Neural cell (in vitro differentiated cells): ENCODE data around the gene TTC13. TPM values are rescaled to one million over a fixed set of nuclear protein-coding genes. Genes with fewer than 3 reads are reported as not detected.

Experiments
- H2AFZ ChIP-seq: fragments of 200-600, 300-800 bp; sonication (generic), shearing (Covaris generic); 2 replicates; pipeline ENCODE4 v1.6.0; 2014; ENCODE audit warnings: low read depth, mild to moderate bottlenecking, antibody characterized with exemption, low read length, moderate library complexity
- H3F3A ChIP-seq: fragments of 200-600 bp; shearing (Covaris generic); 2 replicates; pipeline ENCODE4 v1.6.1; 2016; ENCODE audit warnings: mild to moderate bottlenecking, moderate library complexity, mixed read lengths, antibody characterized with exemption, low read length; ENCODE audit not compliant: insufficient read depth, poor library complexity, severe bottlenecking
- H3K27ac ChIP-seq: fragments of 200-600, 300-800 bp; sonication (generic), shearing (Covaris generic); 2 replicates; pipeline ENCODE4 v1.5.1; 2014; ENCODE audit warnings: mild to moderate bottlenecking, low read length, moderate library complexity
- H3K27me3 ChIP-seq: fragments of 300-800, 200-600 bp; sonication (generic), shearing (Covaris generic); 2 replicates; pipeline ENCODE4 v1.6.0; 2014; ENCODE audit warnings: mild to moderate bottlenecking, low read depth, low read length, moderate library complexity; ENCODE audit not compliant: insufficient read depth
- H3K36me3 ChIP-seq: fragments of 300-800, 200-600 bp; sonication (generic), shearing (Covaris generic); 2 replicates; pipeline ENCODE4 v1.5.1; 2014; ENCODE audit warnings: mild to moderate bottlenecking, antibody characterized with exemption, low read length, moderate library complexity; ENCODE audit not compliant: insufficient read depth
- H3K4me2 ChIP-seq: fragments of 300-800, 200-600 bp; sonication (generic), shearing (Covaris generic); 2 replicates; pipeline ENCODE4 v1.6.0; 2014; ENCODE audit warnings: mild to moderate bottlenecking, low read length
- H3K4me3 ChIP-seq: fragments of 300-800, 200-600 bp; sonication (generic), shearing (Covaris generic); 2 replicates; pipeline ENCODE4 v1.5.1; 2014; ENCODE audit warnings: mild to moderate bottlenecking, low read length, moderate library complexity
- H3K79me2 ChIP-seq: fragments of 200-600 bp; shearing (Covaris generic); replicated peaks from 2 replicates; pipeline ENCODE4 v1.6.0; 2014; ENCODE audit warnings: mild to moderate bottlenecking, low read length, moderate library complexity; ENCODE audit not compliant: insufficient read depth
- H3K9ac ChIP-seq: fragments of 300-800, 200-600 bp; sonication (generic), shearing (Covaris generic); 2 replicates; pipeline ENCODE4 v1.6.1; 2016; ENCODE audit warnings: mild to moderate bottlenecking, low read length, mixed read lengths
- H3K9me2 ChIP-seq: fragments of 200-600 bp; shearing (Covaris generic); 2 replicates; pipeline ENCODE4 v1.6.1; 2016; ENCODE audit warnings: mild to moderate bottlenecking, low read length, mixed read lengths; ENCODE audit not compliant: insufficient read depth
- H3K9me3 ChIP-seq: fragments of 200-600, 300-800 bp; sonication (generic), shearing (Covaris generic); 2 replicates; pipeline ENCODE4 v1.6.1; 2016; ENCODE audit warnings: mild to moderate bottlenecking, mixed run types, low read length, moderate library complexity, mixed read lengths
- H4K20me1 ChIP-seq: fragments of 200-600 bp; shearing (Covaris generic); 2 replicates; pipeline ENCODE4 v1.6.1; 2016; ENCODE audit warnings: mild to moderate bottlenecking, mixed run types; ENCODE audit not compliant: insufficient read depth
- EZH2 ChIP-seq: fragments of 200-600, 300-800 bp; shearing (Covaris generic), sonication (generic); IDR thresholded peaks from 2 replicates; pipeline ENCODE4 v1.6.1; 2014; ENCODE audit warnings: antibody characterized with exemption, low read length, borderline replicate concordance, mild to moderate bottlenecking; ENCODE audit not compliant: insufficient read depth, poor library complexity, severe bottlenecking
- MXI1 ChIP-seq: fragments of 450-650 bp; conservative IDR thresholded peaks from 2 replicates; pipeline ENCODE4 v1.6.1; 2014; ENCODE audit warnings: antibody characterized with exemption, mild to moderate bottlenecking; ENCODE audit not compliant: poor library complexity, severe bottlenecking
- POLR2AphosphoS5 ChIP-seq: IDR thresholded peaks from 2 replicates; pipeline ENCODE4 v1.6.1; 2012
- RAD21 ChIP-seq: fragments of 450-650 bp; conservative IDR thresholded peaks from 2 replicates; pipeline ENCODE4 v1.6.1; 2014; ENCODE audit warnings: antibody characterized with exemption, mild to moderate bottlenecking, moderate library complexity
- SMC3 ChIP-seq: fragments of 450-650 bp; conservative IDR thresholded peaks from 2 replicates; pipeline ENCODE4 v1.6.1; 2014; ENCODE audit warnings: antibody characterized with exemption, mild to moderate bottlenecking, moderate library complexity; ENCODE audit not compliant: poor library complexity
- TAF1 ChIP-seq: IDR thresholded peaks from 2 replicates; pipeline ENCODE4 v1.6.1; 2012; ENCODE audit warnings: low read depth
- polyA plus RNA-seq: library from polyadenylated mRNA; depleted of rRNA; stranded (reverse); fragments of >200 nt; gene quantifications from 2 replicates; pipeline ENCODE4 v1.2.3, GENCODE V29; 2014
- TF ChIP-seq, protein P1 (sequence below): fragments of 450-650 bp; IDR thresholded peaks from 2 replicates; pipeline ENCODE4 v1.5.1; 2014; ENCODE audit warnings: antibody characterized with exemption, mild to moderate bottlenecking, moderate library complexity; ENCODE audit not compliant: poor library complexity, severe bottlenecking
- TF ChIP-seq, protein P2 (sequence below): IDR thresholded peaks from 2 replicates; pipeline ENCODE4 v1.6.1; 2012; ENCODE audit warnings: borderline replicate concordance

The TTC13 gene
- polyA plus RNA-seq, 1 donor from 2014 or later, result 33.8 TPM

GRCh38 chr1:230909974-230910754 is 68.5 kb downstream of the TTC13 start:
- H3K27me3 ChIP-seq, result no peaks in the 10 kb centered on the region
- peaks cover 5% of the 10 kb centered on the region for H3K36me3 ChIP-seq
- H4K20me1 ChIP-seq, result no peaks in the 10 kb centered on the region
- no peak overlapping the region for H3K4me3 ChIP-seq
- TF ChIP-seq TAF1 (no peak), MXI1 (no peak), SMC3 (no peak)
- TF ChIP-seq, protein P1, sequence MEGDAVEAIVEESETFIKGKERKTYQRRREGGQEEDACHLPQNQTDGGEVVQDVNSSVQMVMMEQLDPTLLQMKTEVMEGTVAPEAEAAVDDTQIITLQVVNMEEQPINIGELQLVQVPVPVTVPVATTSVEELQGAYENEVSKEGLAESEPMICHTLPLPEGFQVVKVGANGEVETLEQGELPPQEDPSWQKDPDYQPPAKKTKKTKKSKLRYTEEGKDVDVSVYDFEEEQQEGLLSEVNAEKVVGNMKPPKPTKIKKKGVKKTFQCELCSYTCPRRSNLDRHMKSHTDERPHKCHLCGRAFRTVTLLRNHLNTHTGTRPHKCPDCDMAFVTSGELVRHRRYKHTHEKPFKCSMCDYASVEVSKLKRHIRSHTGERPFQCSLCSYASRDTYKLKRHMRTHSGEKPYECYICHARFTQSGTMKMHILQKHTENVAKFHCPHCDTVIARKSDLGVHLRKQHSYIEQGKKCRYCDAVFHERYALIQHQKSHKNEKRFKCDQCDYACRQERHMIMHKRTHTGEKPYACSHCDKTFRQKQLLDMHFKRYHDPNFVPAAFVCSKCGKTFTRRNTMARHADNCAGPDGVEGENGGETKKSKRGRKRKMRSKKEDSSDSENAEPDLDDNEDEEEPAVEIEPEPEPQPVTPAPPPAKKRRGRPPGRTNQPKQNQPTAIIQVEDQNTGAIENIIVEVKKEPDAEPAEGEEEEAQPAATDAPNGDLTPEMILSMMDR, result no peak
- H3K79me2 ChIP-seq, result no peaks in the 10 kb centered on the region
- H3K9me2 ChIP-seq, result no peaks in the 10 kb centered on the region
- H3K9ac ChIP-seq, result no peak overlapping the region
- H3K4me2 ChIP-seq, result no peak overlapping the region
- H3K9me3 ChIP-seq, result no peaks in the 10 kb centered on the region
- no peaks in the 10 kb centered on the region for H3F3A ChIP-seq
- H3K27ac ChIP-seq, result no peak overlapping the region
- no peak overlapping the region for H2AFZ ChIP-seq

- Histone ChIP-seq H3K27me3 (no peaks in the 10 kb centered on the region), H2AFZ (no peak overlapping the region), H3K9me2 (no peaks in the 10 kb centered on the region), H4K20me1 (no peaks in the 10 kb centered on the region), H3K9ac (no peak overlapping the region), H3F3A (no peaks in the 10 kb centered on the region), H3K4me3 (no peak overlapping the region), H3K27ac (no peak overlapping the region), H3K4me2 (no peak overlapping the region), H3K9me3 (no peaks in the 10 kb centered on the region), H3K36me3 (peaks cover 5% of the 10 kb centered on the region), H3K79me2 (no peaks in the 10 kb centered on the region)
- TF ChIP-seq SMC3, result no peak
- no peak for TF ChIP-seq TAF1
- TF ChIP-seq EZH2, result no peak
- TF ChIP-seq MXI1, result no peak
- TF ChIP-seq, protein P2, sequence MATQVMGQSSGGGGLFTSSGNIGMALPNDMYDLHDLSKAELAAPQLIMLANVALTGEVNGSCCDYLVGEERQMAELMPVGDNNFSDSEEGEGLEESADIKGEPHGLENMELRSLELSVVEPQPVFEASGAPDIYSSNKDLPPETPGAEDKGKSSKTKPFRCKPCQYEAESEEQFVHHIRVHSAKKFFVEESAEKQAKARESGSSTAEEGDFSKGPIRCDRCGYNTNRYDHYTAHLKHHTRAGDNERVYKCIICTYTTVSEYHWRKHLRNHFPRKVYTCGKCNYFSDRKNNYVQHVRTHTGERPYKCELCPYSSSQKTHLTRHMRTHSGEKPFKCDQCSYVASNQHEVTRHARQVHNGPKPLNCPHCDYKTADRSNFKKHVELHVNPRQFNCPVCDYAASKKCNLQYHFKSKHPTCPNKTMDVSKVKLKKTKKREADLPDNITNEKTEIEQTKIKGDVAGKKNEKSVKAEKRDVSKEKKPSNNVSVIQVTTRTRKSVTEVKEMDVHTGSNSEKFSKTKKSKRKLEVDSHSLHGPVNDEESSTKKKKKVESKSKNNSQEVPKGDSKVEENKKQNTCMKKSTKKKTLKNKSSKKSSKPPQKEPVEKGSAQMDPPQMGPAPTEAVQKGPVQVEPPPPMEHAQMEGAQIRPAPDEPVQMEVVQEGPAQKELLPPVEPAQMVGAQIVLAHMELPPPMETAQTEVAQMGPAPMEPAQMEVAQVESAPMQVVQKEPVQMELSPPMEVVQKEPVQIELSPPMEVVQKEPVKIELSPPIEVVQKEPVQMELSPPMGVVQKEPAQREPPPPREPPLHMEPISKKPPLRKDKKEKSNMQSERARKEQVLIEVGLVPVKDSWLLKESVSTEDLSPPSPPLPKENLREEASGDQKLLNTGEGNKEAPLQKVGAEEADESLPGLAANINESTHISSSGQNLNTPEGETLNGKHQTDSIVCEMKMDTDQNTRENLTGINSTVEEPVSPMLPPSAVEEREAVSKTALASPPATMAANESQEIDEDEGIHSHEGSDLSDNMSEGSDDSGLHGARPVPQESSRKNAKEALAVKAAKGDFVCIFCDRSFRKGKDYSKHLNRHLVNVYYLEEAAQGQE, result no peak
- TF ChIP-seq POLR2AphosphoS5, result no peak
- TF ChIP-seq RAD21, result no peak
Measured at GRCh38 chr1:230907472-230908205, 71.0 kb downstream of the TTC13 start.
